Ecto neural progenitor cell (in vitro differentiated cells): ENCODE measurements around the gene FAM234B.
"Not testable (repeated sequence)": the region's sequence is repeated elsewhere in the genome, so short reads cannot be mapped to it uniquely, and the experiment has no call there.

ENCODE experiments used
- DNase-seq: peaks from one replicate; pipeline ENCODE4 v3.0.0-alpha.2; 2018; ENCODE audit warnings: low spot score

FAM234B gene

GRCh38 chr12:13023811-13024530 lies 20.2 kb upstream of the FAM234B start:
- DNase-seq, result no peak

- DNase-seq, result no peak
Observed at GRCh38 chr12:13024531-13024916, 19.7 kb upstream of the FAM234B start.

- no peak for DNase-seq
Observed at GRCh38 chr12:13026286-13026685, 17.9 kb upstream of the FAM234B start.

- no peak for DNase-seq
Observed at GRCh38 chr12:13027032-13027431, 17.1 kb upstream of the FAM234B start.

GRCh38 chr12:13027508-13027907 lies 16.7 kb upstream of the FAM234B start:
- DNase-seq, result no peak

- DNase-seq, result no peak
Observed at GRCh38 chr12:13028825-13029570, 15.2 kb upstream of the FAM234B start.

GRCh38 chr12:13030541-13031291 lies 13.5 kb upstream of the FAM234B start:
- DNase-seq, result no peak

GRCh38 chr12:13032164-13032563 lies 12.0 kb upstream of the FAM234B start:
- no peak for DNase-seq

GRCh38 chr12:13033476-13033875 lies 10.7 kb upstream of the FAM234B start:
- no peak for DNase-seq

GRCh38 chr12:13035335-13035734 lies 8.8 kb upstream of the FAM234B start:
- not testable (repeated sequence) for DNase-seq

GRCh38 chr12:13036881-13037280 lies 7.3 kb upstream of the FAM234B start:
- no peak for DNase-seq

- DNase-seq, result no peak
Observed at GRCh38 chr12:13038491-13039161, 5.6 kb upstream of the FAM234B start.

GRCh38 chr12:13039328-13039956 lies 4.7 kb upstream of the FAM234B start:
- no peak for DNase-seq

- DNase-seq, result no peak
Observed at GRCh38 chr12:13041224-13041623, 3.0 kb upstream of the FAM234B start.

- no peak for DNase-seq
Observed at GRCh38 chr12:13042666-13043230, 1.4 kb upstream of the FAM234B start.

- DNase-seq, result peak; percentile 52
Observed at GRCh38 chr12:13044906-13045299, 722 bp downstream of the FAM234B start.

GRCh38 chr12:13045816-13046215 lies 1.6 kb downstream of the FAM234B start:
- peak; percentile 34 for DNase-seq

GRCh38 chr12:13046964-13047363 lies 2.8 kb downstream of the FAM234B start:
- no peak for DNase-seq

- no peak for DNase-seq
Observed at GRCh38 chr12:13049816-13050215, 5.6 kb downstream of the FAM234B start.

- DNase-seq, result no peak
Observed at GRCh38 chr12:13052421-13052820, 8.2 kb downstream of the FAM234B start.

- DNase-seq, result not testable (repeated sequence)
Observed at GRCh38 chr12:13053617-13054016, 9.4 kb downstream of the FAM234B start.
